OCI-LY7 (cell line): ENCODE measurements around the gene SUCLA2. TPM values are rescaled to one million over a fixed set of nuclear protein-coding genes. Genes with fewer than 3 reads are reported as not detected.
"Not testable (repeated sequence)": the region's sequence is repeated elsewhere in the genome, so short reads cannot be mapped to it uniquely, and the experiment has no call there.

Experiments
- BruUV-seq: library from RNA; stranded (reverse); fragments of 400-500 nt; replicated peaks from 2 replicates; lab custom pipeline; 2021; lab: Mats Ljungman, UMichigan
- CTCF ChIA-PET: fragments of 300-600 bp; sonication (Branson Sonifier 250); formaldehyde crosslinking; loops from one replicate; lab custom pipeline; 2022; ENCODE audit warnings: antibody characterized with exemption; ENCODE audit not compliant: unreplicated experiment; lab: Charles Lee
- POLR2A ChIA-PET: fragments of 300-600 bp; sonication (Branson Sonifier 250); formaldehyde crosslinking; loops from one replicate; lab custom pipeline; 2022; ENCODE audit warnings: antibody characterized with exemption; lab: Charles Lee
- DNase-seq: peaks from one replicate; pipeline ENCODE4 v3.0.0-alpha.2; 2015; ENCODE audit warnings: low spot score
- H2AFZ ChIP-seq: fragments of 200-600 bp; sonication (generic), shearing (Covaris generic); 2 replicates; pipeline ENCODE4 v1.6.1; 2014; ENCODE audit warnings: mild to moderate bottlenecking, antibody characterized with exemption, low read length, moderate library complexity
- H3K27ac ChIP-seq: fragments of 200-600 bp; sonication (generic); 2 replicates; pipeline ENCODE4 v1.5.1; 2014; ENCODE audit warnings: mixed run types, low read depth, mild to moderate bottlenecking, moderate library complexity, low read length, inconsistent platforms; ENCODE audit not compliant: poor library complexity, severe bottlenecking
- H3K36me3 ChIP-seq: fragments of 200-600 bp; sonication (generic); 2 replicates; pipeline ENCODE4 v1.6.1; 2014; ENCODE audit warnings: mild to moderate bottlenecking, antibody characterized with exemption, low read length, moderate library complexity, mixed read lengths; ENCODE audit not compliant: insufficient read depth
- H3K4me1 ChIP-seq: fragments of 200-600 bp; sonication (generic); 2 replicates; pipeline ENCODE4 v1.5.1; 2014; ENCODE audit warnings: mild to moderate bottlenecking, low read length; ENCODE audit not compliant: insufficient read depth, poor library complexity, severe bottlenecking
- H3K4me2 ChIP-seq: fragments of 200-600 bp; sonication (generic); 2 replicates; pipeline ENCODE4 v1.6.1; 2014; ENCODE audit warnings: mild to moderate bottlenecking, low read length
- H3K4me3 ChIP-seq: fragments of 200-600 bp; sonication (generic); 2 replicates; pipeline ENCODE4 v1.5.1; 2014; ENCODE audit warnings: mild to moderate bottlenecking, low read depth, low read length; ENCODE audit not compliant: poor library complexity, severe bottlenecking
- H3K79me2 ChIP-seq: fragments of 200-600 bp; sonication (generic); 2 replicates; pipeline ENCODE4 v1.6.1; 2016; ENCODE audit warnings: low read depth, mild to moderate bottlenecking, low read length, moderate library complexity, mixed read lengths; ENCODE audit not compliant: insufficient read depth
- H3K9me2 ChIP-seq: fragments of 200-600 bp; sonication (generic); 2 replicates; pipeline ENCODE4 v1.6.1; 2016; ENCODE audit warnings: mild to moderate bottlenecking, low read length, mixed read lengths; ENCODE audit not compliant: insufficient read depth
- H3K9me3 ChIP-seq: fragments of 200-600 bp; sonication (generic); 2 replicates; pipeline ENCODE4 v1.6.1; 2014; ENCODE audit warnings: mild to moderate bottlenecking, mixed run types, low read length, mixed read lengths
- H4K20me1 ChIP-seq: fragments of 200-600 bp; sonication (generic); 2 replicates; pipeline ENCODE4 v1.6.1; 2014; ENCODE audit warnings: mild to moderate bottlenecking, antibody characterized with exemption, low read length, moderate library complexity, mixed read lengths; ENCODE audit not compliant: insufficient read depth
- EZH2phosphoT487 ChIP-seq: fragments of 200-600 bp; sonication (generic); IDR thresholded peaks from 2 replicates; pipeline ENCODE4 v1.6.1; 2018; ENCODE audit warnings: low read depth, borderline replicate concordance, mild to moderate bottlenecking, mixed run types, antibody characterized with exemption, low read length, moderate library complexity, mixed read lengths
- intact Hi-C: fragments of 100-400 bp; cut with micrococcal nuclease; formaldehyde crosslinking; loops from one replicate; pipeline ENCODE4 v1.10.0; 2022; ENCODE audit not compliant: unreplicated experiment
- total RNA-seq, 2 experiments: library from RNA; depleted of rRNA in 1 of 2; stranded (reverse); fragments of >200 nt in 1 of 2; shearing (Covaris generic) in 1 of 2; gene quantifications; 2 replicates each; pipeline ENCODE4 v1.2.3, GENCODE V29; 2014 to 2022
- TF ChIP-seq, protein P1 (sequence below): fragments of 200-600 bp; sonication (generic); conservative IDR thresholded peaks from 2 replicates; pipeline ENCODE4 v1.5.1; 2014; ENCODE audit warnings: mild to moderate bottlenecking, antibody characterized with exemption, low read length, moderate library complexity, mixed read lengths

SUCLA2 gene
- total RNA-seq, 2 experiments from 2014 or later = 22.9 to 46.7 TPM

GRCh38 chr13:48009284-48009683, 8.2 kb upstream of the SUCLA2 start:
- CTCF ChIA-PET = no interaction called here
- TF ChIP-seq, protein P1, sequence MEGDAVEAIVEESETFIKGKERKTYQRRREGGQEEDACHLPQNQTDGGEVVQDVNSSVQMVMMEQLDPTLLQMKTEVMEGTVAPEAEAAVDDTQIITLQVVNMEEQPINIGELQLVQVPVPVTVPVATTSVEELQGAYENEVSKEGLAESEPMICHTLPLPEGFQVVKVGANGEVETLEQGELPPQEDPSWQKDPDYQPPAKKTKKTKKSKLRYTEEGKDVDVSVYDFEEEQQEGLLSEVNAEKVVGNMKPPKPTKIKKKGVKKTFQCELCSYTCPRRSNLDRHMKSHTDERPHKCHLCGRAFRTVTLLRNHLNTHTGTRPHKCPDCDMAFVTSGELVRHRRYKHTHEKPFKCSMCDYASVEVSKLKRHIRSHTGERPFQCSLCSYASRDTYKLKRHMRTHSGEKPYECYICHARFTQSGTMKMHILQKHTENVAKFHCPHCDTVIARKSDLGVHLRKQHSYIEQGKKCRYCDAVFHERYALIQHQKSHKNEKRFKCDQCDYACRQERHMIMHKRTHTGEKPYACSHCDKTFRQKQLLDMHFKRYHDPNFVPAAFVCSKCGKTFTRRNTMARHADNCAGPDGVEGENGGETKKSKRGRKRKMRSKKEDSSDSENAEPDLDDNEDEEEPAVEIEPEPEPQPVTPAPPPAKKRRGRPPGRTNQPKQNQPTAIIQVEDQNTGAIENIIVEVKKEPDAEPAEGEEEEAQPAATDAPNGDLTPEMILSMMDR = no peak
- no peak for TF ChIP-seq EZH2phosphoT487
- POLR2A ChIA-PET = interaction anchor here (0.7 kb wide), 1 partner anchor 1018 kb away, joined by 3 read pairs; no protein-coding TSS in a partner anchor
- Histone ChIP-seq H3K27ac (no peak overlapping the region), H3K4me3 (no peak overlapping the region), H3K79me2 (no peaks in the 10 kb centered on the region), H3K36me3 (peaks cover 18% of the 10 kb centered on the region), H3K9me3 (no peaks in the 10 kb centered on the region), H3K4me2 (no peak overlapping the region), H3K9me2 (no peaks in the 10 kb centered on the region), H2AFZ (no peak overlapping the region), H4K20me1 (no peaks in the 10 kb centered on the region), H3K4me1 (no peaks in the 10 kb centered on the region)
- no peak for DNase-seq
- no TSS peak for BruUV-seq
- intact Hi-C loops = no loop called here

GRCh38 chr13:48006396-48006795, 5.3 kb upstream of the SUCLA2 start:
- Histone ChIP-seq H3K4me3 (no peak overlapping the region), H3K9me2 (no peaks in the 10 kb centered on the region), H3K4me2 (no peak overlapping the region), H2AFZ (no peak overlapping the region), H3K27ac (no peak overlapping the region), H4K20me1 (no peaks in the 10 kb centered on the region), H3K4me1 (peaks cover 3% of the 10 kb centered on the region), H3K36me3 (no peaks in the 10 kb centered on the region), H3K79me2 (no peaks in the 10 kb centered on the region), H3K9me3 (no peaks in the 10 kb centered on the region)
- POLR2A ChIA-PET = interaction anchor here (1.0 kb wide), 1 partner anchor 10 kb away, joined by 7 read pairs; no protein-coding TSS in a partner anchor
- intact Hi-C loops = no loop called here
- no peak for DNase-seq
- BruUV-seq = no TSS peak
- CTCF ChIA-PET = no interaction called here
- TF ChIP-seq, protein P1 = no peak
- TF ChIP-seq EZH2phosphoT487 = no peak

DNA sequence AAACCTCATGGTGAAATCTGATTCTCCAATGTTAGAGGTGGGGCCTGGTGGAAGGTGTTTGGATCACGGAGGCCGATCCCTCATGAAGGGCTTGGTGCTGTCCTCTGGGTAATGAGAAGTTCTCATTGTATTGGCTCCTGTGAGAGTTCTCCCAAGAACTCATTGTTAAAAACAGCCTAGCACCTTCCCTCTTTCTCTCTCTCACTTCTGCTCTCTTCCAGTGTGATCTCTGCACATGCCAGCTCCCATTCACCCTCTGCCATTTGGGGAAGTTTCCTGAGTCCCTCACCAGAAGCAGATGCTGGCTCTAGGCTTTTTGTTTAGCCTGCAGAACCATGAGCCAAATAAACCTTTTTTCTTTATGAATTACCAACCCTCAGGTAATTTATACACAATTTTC, 3.1 kb upstream of the SUCLA2 start:
- Histone ChIP-seq H4K20me1 (no peaks in the 10 kb centered on the region), H3K27ac (no peak overlapping the region), H3K9me2 (no peaks in the 10 kb centered on the region), H3K36me3 (no peaks in the 10 kb centered on the region), H3K4me2 (no peak overlapping the region), H3K9me3 (no peaks in the 10 kb centered on the region), H3K4me3 (no peak overlapping the region), H3K79me2 (peaks cover 18% of the 10 kb centered on the region; the same call in 1 of the 2 replicates), H2AFZ (no peak overlapping the region), H3K4me1 (peaks cover 16% of the 10 kb centered on the region)
- ChIA-PET CTCF (no interaction called here), POLR2A (no interaction called here)
- intact Hi-C loops = no loop called here
- no peak for DNase-seq
- no peak for TF ChIP-seq EZH2phosphoT487
- TF ChIP-seq, protein P1 = no peak
- BruUV-seq = no TSS peak

DNA sequence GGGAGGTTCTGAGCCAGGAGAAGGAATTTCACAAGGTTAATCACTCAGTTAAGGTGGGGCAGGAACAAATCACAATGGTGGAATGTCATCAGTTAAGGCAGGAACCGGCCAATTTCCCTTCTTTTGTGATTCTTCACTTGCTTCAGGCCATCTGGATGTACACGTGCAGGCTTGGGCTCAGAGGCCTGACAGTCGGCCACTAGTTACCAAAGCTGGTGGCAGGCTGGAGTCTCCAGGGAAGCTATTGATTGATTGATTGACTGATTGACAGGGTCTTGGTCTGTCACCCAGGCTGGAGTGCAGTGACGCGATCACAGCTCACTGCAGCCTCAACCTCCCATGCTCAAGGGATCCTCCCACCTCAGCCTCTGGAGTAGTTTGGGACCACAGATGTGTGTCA, 926 bp upstream of the SUCLA2 start:
- BruUV-seq, H4K20me1 ChIP-seq, CTCF ChIA-PET, H3K4me3 ChIP-seq, H3K27ac ChIP-seq, H3K4me2 ChIP-seq, DNase-seq, H3K9me3 ChIP-seq, H2AFZ ChIP-seq, H3K9me2 ChIP-seq, POLR2A ChIA-PET: not testable (repeated sequence)
- H3K36me3 ChIP-seq = peaks cover 14% of the 10 kb centered on the region
- intact Hi-C loops = loop anchor here (2.0 kb wide), 1 partner anchor 35 kb away; the partner anchor contains the start of gene NUDT15
- peaks cover 22% of the 10 kb centered on the region for H3K4me1 ChIP-seq
- peaks cover 36% of the 10 kb centered on the region; the same call in 1 of the 2 replicates for H3K79me2 ChIP-seq
